Measurements from ENCODE around the gene HYAL2.
"Not testable (repeated sequence)": the region's sequence is repeated elsewhere in the genome, so short reads cannot be mapped to it uniquely, and the experiment has no call there.

Gene HYAL2

DNA sequence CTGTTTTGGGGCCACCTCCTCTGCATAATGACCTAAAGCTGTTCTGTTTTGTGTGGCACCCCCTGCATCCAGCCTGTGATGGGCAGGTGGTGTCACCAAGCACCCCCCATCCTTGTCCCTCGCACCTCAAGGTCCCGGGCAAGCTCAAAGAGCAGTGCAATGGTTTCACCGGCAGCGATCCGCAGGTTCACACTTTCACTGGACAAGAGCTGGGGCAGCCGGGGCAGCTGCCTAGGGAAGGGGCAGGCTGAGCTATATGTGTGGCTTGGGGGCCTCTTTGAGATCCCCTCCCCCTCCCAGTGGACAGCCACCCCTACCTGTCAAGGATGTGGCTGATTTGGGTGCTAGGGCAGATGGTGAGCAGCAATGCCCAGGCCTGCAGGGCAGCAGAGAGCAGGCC, 33.4 kb downstream of the HYAL2 start:
- DNase-seq (ENCODE audit: low spot score): no peak

- no peak for DNase-seq (ENCODE audit: low spot score)
Observed at GRCh38 chr3:50288387-50289007, 34.0 kb downstream of the HYAL2 start.

DNA sequence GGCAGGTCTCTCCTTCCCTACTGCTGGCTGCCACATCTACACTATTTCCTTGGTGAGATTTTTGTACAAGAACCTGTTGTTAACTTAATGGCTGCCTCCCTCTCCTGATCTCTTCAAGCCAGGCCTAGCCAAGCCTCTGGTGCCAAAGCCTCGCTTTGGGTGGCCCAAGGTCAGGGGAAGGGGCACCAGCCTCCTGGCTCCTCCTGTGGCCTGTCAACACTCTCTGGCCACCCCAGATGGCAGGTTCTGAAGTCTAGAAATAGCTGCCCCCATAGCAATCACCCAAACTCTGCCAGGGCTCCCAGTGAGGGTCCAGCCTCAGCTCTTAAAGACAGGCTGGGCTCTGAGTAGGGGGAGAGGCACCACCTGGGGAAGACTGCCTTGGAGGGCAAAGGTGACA, 35.3 kb downstream of the HYAL2 start:
- no peak for DNase-seq (ENCODE audit: low spot score)

DNA sequence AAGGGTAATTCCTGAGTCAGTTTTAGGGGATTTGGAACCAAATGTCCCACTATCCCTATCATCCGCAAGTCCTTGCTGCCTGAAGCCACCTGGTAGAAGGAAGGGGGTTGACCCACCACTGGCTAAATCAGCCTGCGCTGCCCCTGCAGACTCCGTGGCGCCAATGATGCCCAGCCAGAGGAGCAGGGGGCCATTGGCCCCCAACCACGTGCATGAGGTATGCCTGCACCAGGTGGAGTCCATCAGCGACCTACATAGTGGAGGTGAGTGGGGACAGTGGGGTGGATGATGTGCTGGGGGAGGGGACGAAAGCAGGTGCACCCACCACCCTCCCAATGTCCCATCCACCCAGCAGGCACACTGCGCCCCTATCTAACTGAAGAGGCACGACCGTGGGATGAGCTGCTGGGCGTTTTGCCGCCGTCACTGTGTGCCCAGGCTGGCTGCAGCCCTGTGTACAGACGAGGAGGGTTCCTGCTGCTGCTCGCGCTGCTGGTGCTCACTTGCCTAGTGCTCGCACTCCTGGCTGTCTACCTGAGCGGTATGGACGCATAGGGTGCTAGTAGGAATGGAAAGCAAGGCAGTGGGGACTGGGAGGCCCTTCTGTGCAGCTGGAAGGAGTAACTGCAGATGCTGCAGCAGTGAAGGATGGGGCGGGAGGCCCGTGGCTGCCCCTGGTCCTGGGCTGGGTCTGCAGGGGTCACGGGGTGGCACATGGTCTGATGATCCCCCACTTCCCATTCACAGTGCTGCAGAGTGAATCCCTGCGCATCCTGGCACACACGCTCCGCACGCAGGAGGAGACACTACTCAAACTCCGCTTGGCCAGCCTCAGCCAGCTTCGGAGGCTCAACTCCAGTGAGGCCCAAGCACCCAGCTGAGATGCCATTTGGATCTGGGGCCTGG, 36.0 kb downstream of the HYAL2 start:
- DNase-seq (ENCODE audit: low spot score): no peak

DNA sequence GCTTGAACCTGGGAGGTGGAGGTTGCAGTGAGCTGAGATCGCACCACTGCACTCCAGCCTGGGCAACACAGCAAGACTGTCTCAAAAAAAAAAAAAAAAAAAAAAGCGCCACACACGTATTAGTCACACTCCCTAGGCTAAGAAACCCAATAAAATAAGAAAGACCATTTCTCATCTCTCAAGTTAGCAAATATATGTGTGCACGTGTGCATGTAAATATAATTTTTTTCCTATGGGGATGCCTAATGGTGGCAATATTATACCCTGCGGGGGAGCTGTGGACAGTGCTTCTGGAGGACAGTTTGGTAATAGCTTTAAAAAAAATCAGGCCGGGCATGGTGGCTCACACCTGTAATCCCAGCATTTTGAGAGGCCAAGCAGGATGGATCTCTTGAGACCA, 38.4 kb downstream of the HYAL2 start:
- DNase-seq (ENCODE audit: low spot score): not testable (repeated sequence)

- DNase-seq (ENCODE audit: low spot score): no peak
Observed at GRCh38 chr3:50279255-50280016, 43.1 kb downstream of the HYAL2 start.

- DNase-seq (ENCODE audit: low spot score): no peak
Observed at GRCh38 chr3:50278880-50279224, 43.7 kb downstream of the HYAL2 start, which contains the start of gene LSMEM2. Gene LSMEM2, plus strand, starts transcription at chr3:50279087. Its CDS starts 27 bp downstream, at chr3:50279114.

DNA sequence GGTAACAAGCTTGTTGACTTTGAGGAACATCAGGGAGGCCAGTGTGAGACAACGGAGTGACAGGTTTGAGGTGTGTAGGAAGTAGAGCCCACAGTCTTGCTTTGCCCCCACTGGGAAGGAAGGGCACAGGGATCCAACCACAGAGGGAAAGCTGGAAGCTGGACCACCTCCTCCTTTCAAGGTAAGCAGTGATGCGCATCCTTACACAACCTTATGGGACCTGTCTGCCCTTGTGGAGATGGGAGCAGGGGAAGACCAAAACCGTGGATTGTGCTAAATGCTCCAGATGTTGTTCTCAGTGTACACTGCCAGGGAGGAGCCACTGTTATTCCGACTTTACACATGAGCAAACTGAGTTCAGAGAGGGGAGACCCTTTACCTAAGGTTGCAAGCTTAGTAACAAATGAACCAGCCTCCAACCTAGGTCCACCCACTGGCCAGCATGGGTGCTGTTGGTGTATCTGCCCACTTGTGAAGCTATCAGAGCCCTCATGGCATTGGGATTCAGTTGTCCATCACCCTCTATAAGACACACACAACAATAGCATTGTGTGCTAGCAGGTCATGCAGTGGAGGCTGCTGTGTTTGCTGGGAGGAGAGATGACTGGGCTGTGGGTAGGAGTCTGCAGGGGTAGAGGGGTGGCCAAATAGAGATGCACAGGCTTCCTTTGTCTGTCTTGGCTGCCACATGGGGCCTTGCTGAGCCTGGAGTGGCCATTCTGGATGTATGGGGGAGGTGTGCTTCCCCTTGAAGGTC, 44.2 kb downstream of the HYAL2 start:
- DNase-seq (ENCODE audit: low spot score): no peak

DNA sequence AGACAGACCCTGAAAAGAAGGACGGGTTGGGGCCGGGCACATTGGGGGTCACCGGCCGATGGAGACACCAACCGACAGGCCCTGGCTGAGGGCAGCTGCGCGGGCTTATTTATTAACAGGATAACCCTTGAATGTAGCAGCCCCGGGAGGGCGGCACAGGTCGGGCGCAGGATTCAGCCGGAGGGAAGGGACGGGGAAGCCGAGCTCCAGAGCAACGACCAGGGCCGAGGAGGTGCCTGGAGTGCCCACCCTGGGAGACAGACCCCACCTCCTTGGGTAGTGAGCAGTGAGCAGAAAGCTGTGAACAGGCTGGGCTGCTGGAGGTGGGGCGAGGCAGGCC, 45.8 kb downstream of the HYAL2 start:
- DNase-seq (ENCODE audit: low spot score): no peak

DNA sequence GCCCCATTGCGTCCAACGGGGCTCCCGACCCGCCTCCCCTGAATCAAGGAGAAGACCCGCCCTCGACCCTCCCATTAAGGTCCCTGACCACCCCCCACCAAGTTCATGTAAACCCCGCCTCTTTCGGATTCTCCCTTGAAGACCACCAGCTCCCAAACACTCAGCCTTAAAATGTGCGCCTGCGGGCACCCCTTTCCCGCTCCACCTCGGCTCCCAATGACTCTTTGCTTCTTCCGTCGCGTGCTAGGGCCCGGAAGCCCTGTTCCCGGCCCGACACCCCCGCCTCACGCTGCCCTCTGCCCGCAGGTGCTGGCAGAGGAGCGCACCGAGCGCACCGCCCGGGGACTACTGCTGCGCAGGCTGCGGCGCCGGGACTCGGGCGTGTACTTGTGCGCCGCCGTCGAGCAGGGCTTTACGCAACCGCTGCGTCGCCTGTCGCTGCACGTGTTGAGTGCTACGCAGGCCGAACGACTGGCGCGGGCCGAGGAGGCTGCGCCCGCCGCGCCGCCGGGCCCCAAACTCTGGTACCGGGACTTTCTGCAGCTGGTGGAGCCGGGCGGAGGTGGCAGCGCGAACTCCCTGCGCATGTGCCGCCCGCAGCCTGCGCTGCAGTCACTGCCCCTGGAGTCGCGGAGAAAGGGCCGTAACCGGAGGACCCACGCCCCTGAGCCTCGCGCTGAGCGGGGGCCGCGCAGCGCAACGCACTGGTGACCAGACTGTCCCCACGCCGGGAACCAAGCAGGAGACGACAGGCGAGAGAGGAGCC, 46.4 kb downstream of the HYAL2 start:
- DNase-seq (ENCODE audit: low spot score): no peak

GRCh38 chr3:50275141-50275995, 47.2 kb downstream of the HYAL2 start:
- no peak for DNase-seq (ENCODE audit: low spot score)

- DNase-seq (ENCODE audit: low spot score): peak; percentile 70
Observed at GRCh38 chr3:50274371-50275104, 48.0 kb downstream of the HYAL2 start.

DNA sequence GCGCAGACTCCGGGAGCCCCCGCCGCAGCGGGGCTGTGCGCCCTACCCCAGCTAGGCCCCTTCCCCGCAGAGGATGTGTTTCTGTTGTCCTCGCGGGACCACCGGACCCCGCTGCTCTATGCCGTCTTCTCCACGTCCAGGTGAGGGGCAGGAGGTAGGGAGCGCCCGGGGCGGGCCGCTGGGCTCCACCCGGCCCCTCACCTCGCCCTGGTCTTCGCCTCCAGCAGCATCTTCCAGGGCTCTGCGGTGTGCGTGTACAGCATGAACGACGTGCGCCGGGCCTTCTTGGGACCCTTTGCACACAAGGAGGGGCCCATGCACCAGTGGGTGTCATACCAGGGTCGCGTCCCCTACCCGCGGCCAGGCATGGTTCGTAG, 48.9 kb downstream of the HYAL2 start:
- DNase-seq (ENCODE audit: low spot score): no peak

- DNase-seq (ENCODE audit: low spot score): peak; percentile 95
Observed at GRCh38 chr3:50272911-50273688, 49.4 kb downstream of the HYAL2 start.

DNA sequence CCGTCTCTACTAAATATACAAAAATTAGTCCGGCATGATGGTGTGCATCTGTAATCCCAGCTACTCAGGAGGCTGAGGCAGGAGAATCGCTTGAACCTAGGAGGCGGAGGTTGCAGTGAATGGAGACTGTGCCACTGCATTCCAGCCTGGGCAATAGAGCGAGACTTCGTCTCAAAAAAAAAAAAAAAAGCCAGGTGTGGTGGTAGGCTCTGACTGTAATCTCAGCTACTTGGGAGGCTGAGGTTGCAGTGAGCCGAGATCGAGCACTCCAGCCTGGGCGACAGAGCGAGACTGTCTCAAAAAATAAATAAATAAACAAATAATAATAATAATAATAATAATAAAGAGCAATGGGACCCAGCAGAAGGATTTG, 50.0 kb downstream of the HYAL2 start:
- DNase-seq (ENCODE audit: low spot score): not testable (repeated sequence)

GRCh38 chr3:50271314-50271936, 51.1 kb downstream of the HYAL2 start:
- no peak for DNase-seq (ENCODE audit: low spot score)

- DNase-seq (ENCODE audit: low spot score): no peak
Observed at GRCh38 chr3:50270422-50271224, 51.9 kb downstream of the HYAL2 start.

GRCh38 chr3:50269977-50270413, 52.5 kb downstream of the HYAL2 start:
- no peak for DNase-seq (ENCODE audit: low spot score)
